Endothelial cell of umbilical vein (primary cell): ENCODE data around the gene VPS37C. TPM values are rescaled to one million over a fixed set of nuclear protein-coding genes. Genes with fewer than 3 reads are reported as not detected.

Experiments
- BruUV-seq: library from RNA; stranded (reverse); fragments of 400-500 nt; replicated peaks from 2 replicates; lab custom pipeline; 2021; lab: Mats Ljungman, UMichigan
- CTCF ChIA-PET: fragments of 300-600, 350-600 bp; sonication (Branson Sonifier 250); formaldehyde crosslinking; loops from one replicate; lab custom pipeline; 2021; ENCODE audit warnings: antibody characterized with exemption, inconsistent platforms; lab: Charles Lee
- POLR2A ChIA-PET: fragments of 300-600, 350-600 bp; sonication (Branson Sonifier 250); formaldehyde crosslinking; loops from one replicate; lab custom pipeline; 2021; ENCODE audit warnings: antibody characterized with exemption, inconsistent platforms; lab: Charles Lee
- DNase-seq: peaks from one replicate; pipeline ENCODE4 v3.0.0-alpha.2; 2011; ENCODE audit warnings: low read depth, low spot score
- FAIRE-seq: peaks from 2 replicates; lab custom pipeline; 2011; peaks lifted over from hg19 to GRCh38; lab: Jason Lieb, UNC
- H2AFZ ChIP-seq: 2 replicates; pipeline ENCODE4 v1.6.0; 2012; ENCODE audit warnings: low read depth, low read length, control low read depth, inconsistent platforms
- H3K27ac ChIP-seq: 2 replicates; pipeline ENCODE4 v1.5.1; 2011; ENCODE audit warnings: low read depth, mild to moderate bottlenecking, control low read depth, low read length, moderate library complexity; ENCODE audit not compliant: insufficient read depth
- H3K27me3 ChIP-seq, 2 experiments: 2 replicates each; pipeline versions ENCODE4 v1.6.0 to v1.6.1; 2011; ENCODE audit warnings: low read length in 2 of 2, mixed read lengths in 1 of 2; ENCODE audit not compliant: control insufficient read depth in 2 of 2, insufficient read depth in 2 of 2
- H3K36me3 ChIP-seq, 2 experiments: 2 replicates in 1 of 2; 3 replicates in 1 of 2; pipeline ENCODE4 v1.5.1; 2011; ENCODE audit warnings: low read length in 2 of 2, mild to moderate bottlenecking in 1 of 2, moderate library complexity in 1 of 2; ENCODE audit not compliant: control insufficient read depth in 2 of 2, insufficient read depth in 2 of 2; ENCODE audit errors: extremely low read depth in 1 of 2
- H3K4me1 ChIP-seq: 3 replicates; pipeline ENCODE4 v1.5.1; 2011; ENCODE audit warnings: mild to moderate bottlenecking, low read length; ENCODE audit not compliant: control insufficient read depth, insufficient read depth; ENCODE audit errors: extremely low read depth
- H3K4me2 ChIP-seq: 2 replicates; pipeline ENCODE4 v1.6.1; 2011; ENCODE audit warnings: low read length, control low read depth, mixed read lengths; ENCODE audit not compliant: insufficient read depth
- H3K4me3 ChIP-seq, 3 experiments: fragments of 200-600 bp in 1 of 3; sonication (generic), shearing (Covaris generic) in 1 of 3; replicated peaks in 1 of 3; 2 replicates each; pipeline ENCODE4 v1.5.1; 2011 to 2016; ENCODE audit warnings: control low read depth in 3 of 3, low read length in 3 of 3, mild to moderate bottlenecking in 2 of 3, inconsistent platforms in 1 of 3, low read depth in 1 of 3, moderate library complexity in 1 of 3; ENCODE audit not compliant: insufficient read depth in 1 of 3
- H3K79me2 ChIP-seq: 2 replicates; pipeline ENCODE4 v1.6.0; 2012; ENCODE audit warnings: low read length, inconsistent platforms; ENCODE audit not compliant: control insufficient read depth, insufficient read depth
- H3K9ac ChIP-seq: replicated peaks from 2 replicates; pipeline ENCODE3; 2011; ENCODE audit warnings: low read length, control low read depth; ENCODE audit not compliant: insufficient read depth; ENCODE audit errors: extremely low read depth
- H3K9me1 ChIP-seq: replicated peaks from 3 replicates; pipeline ENCODE4 v1.6.0; 2011; ENCODE audit warnings: mild to moderate bottlenecking, low read length; ENCODE audit not compliant: control insufficient read depth, insufficient read depth; ENCODE audit errors: extremely low read depth
- H3K9me3 ChIP-seq: replicated peaks from 2 replicates; pipeline ENCODE4 v1.5.1; 2012; ENCODE audit warnings: low read length, inconsistent platforms; ENCODE audit not compliant: control insufficient read depth, insufficient read depth
- H4K20me1 ChIP-seq: replicated peaks from 2 replicates; pipeline ENCODE3; 2011; ENCODE audit warnings: mild to moderate bottlenecking, low read length; ENCODE audit not compliant: control insufficient read depth, insufficient read depth; ENCODE audit errors: extremely low read depth
- EZH2 ChIP-seq: IDR thresholded peaks from 2 replicates; pipeline ENCODE4 v1.6.1; 2012; ENCODE audit warnings: borderline replicate concordance, low read depth, mild to moderate bottlenecking, moderate library complexity, low read length, inconsistent platforms; ENCODE audit not compliant: severe bottlenecking
- GATA2 ChIP-seq: IDR thresholded peaks from 2 replicates; pipeline ENCODE4 v1.7.0; 2011; ENCODE audit warnings: low read depth, mild to moderate bottlenecking, moderate library complexity, mixed read lengths, low read length; ENCODE audit not compliant: insufficient read length, insufficient read depth
- MYC ChIP-seq: IDR thresholded peaks from one replicate; pipeline ENCODE4 v1.6.1; 2011; ENCODE audit warnings: mild to moderate bottlenecking, low read depth, low read length
- POLR2A ChIP-seq: IDR thresholded peaks from 2 replicates; pipeline ENCODE4 v1.6.1; 2012; ENCODE audit warnings: low read depth, mild to moderate bottlenecking, control low read depth, low read length
- POLR2AphosphoS5 ChIP-seq: IDR thresholded peaks from 2 replicates; pipeline ENCODE4 v1.6.1; 2012; ENCODE audit warnings: low read depth, mild to moderate bottlenecking, control low read depth, low read length, moderate library complexity; ENCODE audit not compliant: insufficient read depth
- dilution Hi-C: fragments of 300-500 bp; cut with MboI; formaldehyde crosslinking; loops from one replicate; pipeline ENCODE4 v1.15.0; 2019; ENCODE audit warnings: low sequenced_read_pairs; ENCODE audit not compliant: extremely low pct_ligation_motif_present
- intact Hi-C: fragments of 100-400 bp; cut with micrococcal nuclease; formaldehyde crosslinking; loops from one replicate; pipeline ENCODE4 v1.10.0; 2022
- polyA plus RNA-seq, 4 experiments: library from polyadenylated mRNA; depleted of rRNA in 3 of 4; stranded (reverse) in 3 of 4; unstranded in 1 of 4; fragments of >200 nt; gene quantifications; 2 replicates each; pipeline versions ENCODE4 v1.2.1 to v1.2.3, GENCODE V29; 2011 to 2012; ENCODE audit warnings: missing spikeins in 1 of 4
- total RNA-seq: library from RNA; stranded (reverse); gene quantifications from 2 replicates; pipeline ENCODE4 v1.2.3, GENCODE V29; 2021
- TF ChIP-seq, protein P1 (sequence below), 2 donors: IDR thresholded peaks; 1 replicate in 1 of 2; 2 replicates in 1 of 2; pipeline ENCODE4 v1.5.1; 2011; ENCODE audit warnings: low read length in 2 of 2, mild to moderate bottlenecking in 2 of 2, moderate library complexity in 2 of 2, control low read depth in 1 of 2, inconsistent platforms in 1 of 2, low read depth in 1 of 2; ENCODE audit not compliant: insufficient read depth in 1 of 2; ENCODE audit errors: extremely low read depth in 1 of 2

The VPS37C gene
- total and polyA plus RNA-seq, 2 donors (not counting 3 experiments of a cell fraction or from before 2014, with no cell fraction given) = 17.7 to 23.4 TPM

GRCh38 chr11:61195719-61196118 lies 34.5 kb upstream of the VPS37C start:
- H2AFZ ChIP-seq = no peak overlapping the region
- H3K4me2 ChIP-seq = no peak overlapping the region
- TF ChIP-seq EZH2 (no peak), POLR2A (no peak), POLR2AphosphoS5 (no peak), GATA2 (no peak), MYC (no peak)
- TF ChIP-seq, protein P1, sequence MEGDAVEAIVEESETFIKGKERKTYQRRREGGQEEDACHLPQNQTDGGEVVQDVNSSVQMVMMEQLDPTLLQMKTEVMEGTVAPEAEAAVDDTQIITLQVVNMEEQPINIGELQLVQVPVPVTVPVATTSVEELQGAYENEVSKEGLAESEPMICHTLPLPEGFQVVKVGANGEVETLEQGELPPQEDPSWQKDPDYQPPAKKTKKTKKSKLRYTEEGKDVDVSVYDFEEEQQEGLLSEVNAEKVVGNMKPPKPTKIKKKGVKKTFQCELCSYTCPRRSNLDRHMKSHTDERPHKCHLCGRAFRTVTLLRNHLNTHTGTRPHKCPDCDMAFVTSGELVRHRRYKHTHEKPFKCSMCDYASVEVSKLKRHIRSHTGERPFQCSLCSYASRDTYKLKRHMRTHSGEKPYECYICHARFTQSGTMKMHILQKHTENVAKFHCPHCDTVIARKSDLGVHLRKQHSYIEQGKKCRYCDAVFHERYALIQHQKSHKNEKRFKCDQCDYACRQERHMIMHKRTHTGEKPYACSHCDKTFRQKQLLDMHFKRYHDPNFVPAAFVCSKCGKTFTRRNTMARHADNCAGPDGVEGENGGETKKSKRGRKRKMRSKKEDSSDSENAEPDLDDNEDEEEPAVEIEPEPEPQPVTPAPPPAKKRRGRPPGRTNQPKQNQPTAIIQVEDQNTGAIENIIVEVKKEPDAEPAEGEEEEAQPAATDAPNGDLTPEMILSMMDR (IDR thresholded peaks at IDR 0.05; ENCODE audit: extremely low read depth in 1 of 2, insufficient read depth in 1 of 2, low read depth in 1 of 2, low read length in 2 of 2) = no peak
- no peaks in the 10 kb centered on the region for H3K9me3 ChIP-seq
- intact Hi-C loops = loop anchor here (2.0 kb wide), 1 partner anchor 225 kb away; the partner anchor contains the start of gene CD6
- DNase-seq (no peak), FAIRE-seq (no peak)
- no peak overlapping the region for H3K9ac ChIP-seq
- no peak overlapping the region for H3K4me3 ChIP-seq
- H3K27me3 ChIP-seq = no peaks in the 10 kb centered on the region
- H4K20me1 ChIP-seq = no peaks in the 10 kb centered on the region
- ChIA-PET CTCF (no interaction called here), POLR2A (no interaction called here)
- H3K9me1 ChIP-seq = no peaks in the 10 kb centered on the region
- no peaks in the 10 kb centered on the region for H3K4me1 ChIP-seq
- H3K36me3 ChIP-seq = no peaks in the 10 kb centered on the region
- no peaks in the 10 kb centered on the region for H3K79me2 ChIP-seq
- dilution Hi-C loops = no loop called here
- H3K27ac ChIP-seq = no peak overlapping the region
- no TSS peak for BruUV-seq
